Trophoblast cell (in vitro differentiated cells and primary cell): ENCODE data around the gene UGT1A8. TPM values are rescaled to one million over a fixed set of nuclear protein-coding genes. Genes with fewer than 3 reads are reported as not detected.
"Not testable (repeated sequence)": the region's sequence is repeated elsewhere in the genome, so short reads cannot be mapped to it uniquely, and the experiment has no call there.

ENCODE experiments used
- DNase-seq, 2 donors: peaks; one replicate each; pipeline ENCODE4 v3.0.0-alpha.2; 2016
- H2AFZ ChIP-seq: 2 replicates; pipeline ENCODE4 v1.6.1; 2013; ENCODE audit warnings: low read length, moderate library complexity, mild to moderate bottlenecking; ENCODE audit not compliant: insufficient read depth, poor library complexity
- H2AK5ac ChIP-seq: 2 replicates; pipeline ENCODE4 v1.6.1; 2013; ENCODE audit warnings: mild to moderate bottlenecking, low read length
- H2BK120ac ChIP-seq: 2 replicates; pipeline ENCODE4 v1.6.1; 2013; ENCODE audit warnings: low read length, mild to moderate bottlenecking, moderate library complexity; ENCODE audit not compliant: insufficient read depth, poor library complexity
- H2BK12ac ChIP-seq: 2 replicates; pipeline ENCODE4 v1.6.1; 2013; ENCODE audit warnings: mild to moderate bottlenecking, low read length, moderate library complexity
- H2BK5ac ChIP-seq: 2 replicates; pipeline ENCODE4 v1.6.1; 2013; ENCODE audit warnings: low read length, low read depth, moderate library complexity, mild to moderate bottlenecking; ENCODE audit not compliant: poor library complexity
- H3K14ac ChIP-seq: 2 replicates; pipeline ENCODE4 v1.6.1; 2013; ENCODE audit warnings: mild to moderate bottlenecking, low read length
- H3K18ac ChIP-seq: 2 replicates; pipeline ENCODE4 v1.6.1; 2013; ENCODE audit warnings: mild to moderate bottlenecking, low read length
- H3K23ac ChIP-seq: 2 replicates; pipeline ENCODE4 v1.6.1; 2013; ENCODE audit warnings: low read length
- H3K27ac ChIP-seq: 2 replicates; pipeline ENCODE4 v1.5.1; 2013; ENCODE audit warnings: low read depth, mild to moderate bottlenecking, inconsistent platforms, low read length, moderate library complexity
- H3K27me3 ChIP-seq: 2 replicates; pipeline ENCODE4 v1.6.1; 2013; ENCODE audit warnings: inconsistent platforms, mild to moderate bottlenecking, low read length, moderate library complexity; ENCODE audit not compliant: insufficient read depth
- H3K36me3 ChIP-seq, 2 experiments: 1 replicate in 1 of 2; 2 replicates in 1 of 2; pipeline ENCODE4 v1.6.1; 2013; ENCODE audit warnings: low read length in 2 of 2, mild to moderate bottlenecking in 2 of 2, moderate library complexity in 1 of 2; ENCODE audit not compliant: insufficient read depth in 2 of 2, control insufficient read depth in 1 of 2
- H3K4ac ChIP-seq: 2 replicates; pipeline ENCODE4 v1.6.1; 2013; ENCODE audit warnings: low read depth, mild to moderate bottlenecking, low read length, moderate library complexity
- H3K4me1 ChIP-seq, 2 experiments: 1 replicate in 1 of 2; 2 replicates in 1 of 2; pipeline ENCODE4 v1.6.1; 2013; ENCODE audit warnings: low read length in 2 of 2, mild to moderate bottlenecking in 2 of 2, moderate library complexity in 1 of 2; ENCODE audit not compliant: insufficient read depth in 2 of 2, control insufficient read depth in 1 of 2
- H3K4me2 ChIP-seq: 2 replicates; pipeline ENCODE4 v1.6.1; 2013; ENCODE audit warnings: inconsistent platforms, mild to moderate bottlenecking, low read length, moderate library complexity
- H3K4me3 ChIP-seq: 2 replicates; pipeline ENCODE4 v1.5.1; 2013; ENCODE audit warnings: mild to moderate bottlenecking, low read depth, low read length, inconsistent platforms
- H3K79me1 ChIP-seq: one replicate; pipeline ENCODE4 v1.6.1; 2013; ENCODE audit warnings: low read length
- H3K79me2 ChIP-seq: 2 replicates; pipeline ENCODE4 v1.6.1; 2013; ENCODE audit warnings: low read length, mild to moderate bottlenecking; ENCODE audit not compliant: control insufficient read depth, insufficient read depth, poor library complexity
- H3K9ac ChIP-seq: 2 replicates; pipeline ENCODE4 v1.6.1; 2013; ENCODE audit warnings: mild to moderate bottlenecking, low read length
- H3K9me3 ChIP-seq: 2 replicates; pipeline ENCODE4 v1.6.1; 2013; ENCODE audit warnings: low read depth, mild to moderate bottlenecking, control low read depth, inconsistent platforms, low read length; ENCODE audit not compliant: insufficient read depth
- H4K12ac ChIP-seq: 2 replicates; pipeline ENCODE4 v1.6.1; 2013; ENCODE audit warnings: low read depth, mild to moderate bottlenecking, low read length, moderate library complexity
- H4K8ac ChIP-seq: 2 replicates; pipeline ENCODE4 v1.6.1; 2013; ENCODE audit warnings: low read depth, mild to moderate bottlenecking, low read length, moderate library complexity
- H4K91ac ChIP-seq: one replicate; pipeline ENCODE4 v1.6.1; 2013; ENCODE audit warnings: low read depth, mild to moderate bottlenecking, low read length, moderate library complexity
- WGBS: extraction: QIAGEN DNeasy Blood & Tissue Kit; methylation state at CpG from one replicate; pipeline ENCODE4 v1.1.7; 2013; ENCODE audit warnings: missing lambda C conversion rate; ENCODE audit not compliant: insufficient read length, insufficient coverage; ENCODE audit errors: extremely low coverage; 5-methylcytosine and 5-hydroxymethylcytosine counted together
- polyA plus RNA-seq: library from polyadenylated mRNA; stranded (reverse); fragments of 200-250 nt; gene quantifications from 2 replicates; pipeline ENCODE4 v1.2.3, GENCODE V29; 2013

Gene UGT1A8
- polyA plus RNA-seq = 0.01 TPM in 1 of 2 replicates, not detected in the other

DNA sequence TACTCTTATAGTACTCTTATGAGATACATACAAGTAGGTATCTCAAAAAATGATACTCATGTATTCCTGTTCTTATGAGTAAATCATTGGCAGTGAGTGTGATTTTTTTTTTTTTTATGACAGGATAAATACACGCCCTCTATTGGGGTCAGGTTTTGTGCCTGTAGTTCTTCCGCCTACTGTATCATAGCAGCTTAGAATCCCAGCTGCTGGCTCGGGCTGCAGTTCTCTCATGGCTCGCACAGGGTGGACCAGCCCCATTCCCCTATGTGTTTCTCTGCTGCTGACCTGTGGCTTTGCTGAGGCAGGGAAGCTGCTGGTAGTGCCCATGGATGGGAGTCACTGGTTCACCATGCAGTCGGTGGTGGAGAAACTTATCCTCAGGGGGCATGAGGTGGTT lies at the start of gene UGT1A8:
UGT1A8 (plus strand) TSS at position 158 of the 400 bp plus-strand sequence; CDS start at position 233, 75 bp downstream.
- not testable (repeated sequence) for H3K4ac ChIP-seq, H3K79me2 ChIP-seq, H3K4me2 ChIP-seq, H3K79me1 ChIP-seq, H3K14ac ChIP-seq, H3K9me3 ChIP-seq, H2BK120ac ChIP-seq, H3K4me1 ChIP-seq, H3K9ac ChIP-seq, H4K12ac ChIP-seq, DNase-seq, H2BK12ac ChIP-seq, H3K18ac ChIP-seq, H3K27me3 ChIP-seq, H2AK5ac ChIP-seq, H3K4me3 ChIP-seq, H3K23ac ChIP-seq, H4K8ac ChIP-seq, H2BK5ac ChIP-seq, H2AFZ ChIP-seq, H3K36me3 ChIP-seq, H3K27ac ChIP-seq, H4K91ac ChIP-seq
- WGBS = no CpG with 5 or more reads among the region's 5 CpGs

DNA sequence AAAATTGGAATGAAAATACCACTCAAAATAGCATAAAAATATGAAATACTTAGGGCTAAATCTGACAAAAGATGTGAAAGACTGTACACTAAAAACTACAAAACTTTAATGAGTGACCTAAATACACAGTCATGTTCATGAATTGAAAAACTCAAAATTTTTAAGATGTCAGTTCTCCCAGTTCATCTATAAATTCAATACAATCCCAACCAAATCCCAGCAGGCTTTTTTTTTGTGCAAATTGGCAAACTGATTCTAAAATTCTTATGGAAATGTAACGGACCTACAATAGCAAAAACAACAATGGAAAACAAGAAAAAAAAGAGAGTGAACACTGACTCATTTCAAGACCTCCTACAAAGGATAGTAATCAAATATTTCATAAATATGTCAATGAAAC lies 46.4 kb upstream of the UGT1A8 start:
- H3K27ac ChIP-seq = no peak overlapping the region
- no peak overlapping the region for H2AFZ ChIP-seq
- H3K4ac ChIP-seq = no peak overlapping the region
- H3K79me2 ChIP-seq = peaks cover 3% of the 10 kb centered on the region
- H3K18ac ChIP-seq = no peak overlapping the region
- no peaks in the 10 kb centered on the region for H3K4me1 ChIP-seq
- no peak overlapping the region for H2AK5ac ChIP-seq
- no peaks in the 10 kb centered on the region for H3K36me3 ChIP-seq
- no peak for DNase-seq
- H3K4me2 ChIP-seq = no peak overlapping the region
- peaks cover 5% of the 10 kb centered on the region for H3K79me1 ChIP-seq
- H3K4me3 ChIP-seq = no peak overlapping the region
- no peak overlapping the region for H2BK12ac ChIP-seq
- H3K9ac ChIP-seq = no peak overlapping the region
- H4K91ac ChIP-seq = no peak overlapping the region
- H3K27me3 ChIP-seq = no peaks in the 10 kb centered on the region
- no CpG with 5 or more reads among the region's 1 CpG for WGBS
- no peak overlapping the region for H2BK5ac ChIP-seq
- no peak overlapping the region for H3K14ac ChIP-seq
- H4K8ac ChIP-seq = no peak overlapping the region
- H3K9me3 ChIP-seq = peaks cover 1% of the 10 kb centered on the region
- no peak overlapping the region for H3K23ac ChIP-seq
- no peak overlapping the region for H4K12ac ChIP-seq
- H2BK120ac ChIP-seq = no peak overlapping the region

- H2BK5ac ChIP-seq = no peak overlapping the region
- no peak overlapping the region for H2BK120ac ChIP-seq
- H2AK5ac ChIP-seq = no peak overlapping the region
- no peak overlapping the region for H3K14ac ChIP-seq
- H3K36me3 ChIP-seq = no peaks in the 10 kb centered on the region
- H3K9me3 ChIP-seq = peaks cover 4% of the 10 kb centered on the region
- H3K79me1 ChIP-seq = peaks cover under 1% of the 10 kb centered on the region
- no peak overlapping the region for H3K4me2 ChIP-seq
- H3K9ac ChIP-seq = no peak overlapping the region
- H2AFZ ChIP-seq = no peak overlapping the region
- no peaks in the 10 kb centered on the region for H3K4me1 ChIP-seq
- H4K12ac ChIP-seq = no peak overlapping the region
- peaks cover under 1% of the 10 kb centered on the region for H3K79me2 ChIP-seq
- H3K4ac ChIP-seq = no peak overlapping the region
- no peak overlapping the region for H4K91ac ChIP-seq
- DNase-seq = no peak
- H3K27me3 ChIP-seq = no peaks in the 10 kb centered on the region
- H3K23ac ChIP-seq = no peak overlapping the region
- no CpG with 5 or more reads among the region's 2 CpGs for WGBS
- H2BK12ac ChIP-seq = no peak overlapping the region
- H4K8ac ChIP-seq = no peak overlapping the region
- no peak overlapping the region for H3K27ac ChIP-seq
- no peak overlapping the region for H3K18ac ChIP-seq
- H3K4me3 ChIP-seq = no peak overlapping the region
Measured at GRCh38 chr2:233571462-233571861, 46.0 kb upstream of the UGT1A8 start.

GRCh38 chr2:233572468-233572867 lies 45.0 kb upstream of the UGT1A8 start:
- Histone ChIP-seq H3K9me3 (peaks cover 4% of the 10 kb centered on the region), H3K9ac (no peak overlapping the region), H3K4me3 (no peak overlapping the region), H2AK5ac (no peak overlapping the region), H2BK120ac (no peak overlapping the region), H3K14ac (no peak overlapping the region), H2AFZ (no peak overlapping the region), H3K27ac (no peak overlapping the region), H4K8ac (no peak overlapping the region), H4K12ac (no peak overlapping the region), H3K4me2 (no peak overlapping the region), H3K79me2 (no peaks in the 10 kb centered on the region), H3K79me1 (no peaks in the 10 kb centered on the region), H2BK5ac (no peak overlapping the region), H3K4me1 (no peaks in the 10 kb centered on the region), H4K91ac (no peak overlapping the region), H3K36me3 (no peaks in the 10 kb centered on the region), H3K23ac (no peak overlapping the region), H3K27me3 (no peaks in the 10 kb centered on the region), H3K4ac (no peak overlapping the region), H3K18ac (no peak overlapping the region), H2BK12ac (no peak overlapping the region)
- WGBS = no CpG with 5 or more reads among the region's 4 CpGs
- peak in 1 of 2 donors; percentile 9 for DNase-seq
